ENCODE data around the gene RFPL3.

Gene RFPL3

GRCh38 chr22:32361257-32361656 lies 3.6 kb downstream of the RFPL3 start:
- in situ Hi-C loops (cut with MboI; ENCODE audit: low pct_unique_long_range_greater_than_20kb, low sequenced_read_pairs, unreplicated experiment), result no loop called here
- no peak for TF ChIP-seq CTCF (IDR thresholded peaks at IDR 0.05; ENCODE audit: extremely low read depth, insufficient read depth, missing control alignments)
- DNase-seq (ENCODE audit: low spot score), result no peak

GRCh38 chr22:32364210-32364609 lies 6.5 kb downstream of the RFPL3 start:
- no peak for DNase-seq (ENCODE audit: low spot score)
- in situ Hi-C loops (cut with MboI; ENCODE audit: low pct_unique_long_range_greater_than_20kb, low sequenced_read_pairs, unreplicated experiment), result no loop called here
- TF ChIP-seq CTCF (IDR thresholded peaks at IDR 0.05; ENCODE audit: extremely low read depth, insufficient read depth, missing control alignments), result no peak

- DNase-seq (ENCODE audit: low spot score), result no peak
- TF ChIP-seq CTCF (IDR thresholded peaks at IDR 0.05; ENCODE audit: extremely low read depth, insufficient read depth, missing control alignments), result no peak
- in situ Hi-C loops (cut with MboI; ENCODE audit: low pct_unique_long_range_greater_than_20kb, low sequenced_read_pairs, unreplicated experiment), result no loop called here
These were observed 18.2 kb downstream of the RFPL3 start for GRCh38 chr22:32375678-32376450.

GRCh38 chr22:32376681-32377080 lies 19.0 kb downstream of the RFPL3 start:
- TF ChIP-seq CTCF (IDR thresholded peaks at IDR 0.05; ENCODE audit: extremely low read depth, insufficient read depth, missing control alignments), result no peak
- in situ Hi-C loops (cut with MboI; ENCODE audit: low pct_unique_long_range_greater_than_20kb, low sequenced_read_pairs, unreplicated experiment), result no loop called here
- DNase-seq (ENCODE audit: low spot score), result no peak

- in situ Hi-C loops (cut with MboI; ENCODE audit: low pct_unique_long_range_greater_than_20kb, low sequenced_read_pairs, unreplicated experiment), result no loop called here
- DNase-seq (ENCODE audit: low spot score), result no peak
- peak; percentile 31 for TF ChIP-seq CTCF (IDR thresholded peaks at IDR 0.05; ENCODE audit: extremely low read depth, insufficient read depth, missing control alignments)
These were observed 21.1 kb downstream of the RFPL3 start for GRCh38 chr22:32378707-32379272.

- no peak for DNase-seq (ENCODE audit: low spot score)
- in situ Hi-C loops (cut with MboI; ENCODE audit: low pct_unique_long_range_greater_than_20kb, low sequenced_read_pairs, unreplicated experiment), result no loop called here
- TF ChIP-seq CTCF (IDR thresholded peaks at IDR 0.05; ENCODE audit: extremely low read depth, insufficient read depth, missing control alignments), result no peak
These were observed 23.3 kb downstream of the RFPL3 start for GRCh38 chr22:32380991-32381390.

Data from GM13977 (cell line).